H9 (cell line): ENCODE results near the gene SRPK1. TPM values are rescaled to one million over a fixed set of nuclear protein-coding genes. Genes with fewer than 3 reads are reported as not detected.

Experiments used
- DNase-seq: peaks from one replicate; pipeline ENCODE4 v3.0.0-alpha.2; 2017
- H2AFZ ChIP-seq: one replicate; pipeline ENCODE4 v1.6.1; 2013; ENCODE audit warnings: mild to moderate bottlenecking, low read length, control low read depth, moderate library complexity
- H2AK5ac ChIP-seq: 2 replicates; pipeline ENCODE4 v1.6.1; 2013; ENCODE audit warnings: low read length, control low read depth, mixed read lengths; ENCODE audit not compliant: insufficient read length
- H2BK120ac ChIP-seq: one replicate; pipeline ENCODE4 v1.6.1; 2013; ENCODE audit warnings: low read depth, mild to moderate bottlenecking, low read length, control low read depth, inconsistent platforms; ENCODE audit not compliant: poor library complexity, severe bottlenecking
- H2BK12ac ChIP-seq: 2 replicates; pipeline ENCODE4 v1.6.1; 2013; ENCODE audit warnings: low read length, control low read depth, mixed read lengths, low read depth; ENCODE audit not compliant: insufficient read length
- H2BK15ac ChIP-seq: 2 replicates; pipeline ENCODE4 v1.6.1; 2013; ENCODE audit warnings: low read depth, low read length, control low read depth
- H2BK20ac ChIP-seq: one replicate; pipeline ENCODE4 v1.6.1; 2013; ENCODE audit warnings: low read depth, mild to moderate bottlenecking, low read length, control low read depth, inconsistent platforms; ENCODE audit not compliant: poor library complexity, severe bottlenecking
- H2BK5ac ChIP-seq: 2 replicates; pipeline ENCODE4 v1.6.1; 2013; ENCODE audit warnings: low read length, control low read depth, mixed read lengths; ENCODE audit not compliant: insufficient read length
- H3K14ac ChIP-seq: 2 replicates; pipeline ENCODE4 v1.6.1; 2013; ENCODE audit warnings: low read length, control low read depth; ENCODE audit not compliant: insufficient read depth
- H3K18ac ChIP-seq: 2 replicates; pipeline ENCODE4 v1.6.1; 2013; ENCODE audit warnings: low read depth, mild to moderate bottlenecking, mixed read lengths, low read length, control low read depth; ENCODE audit not compliant: insufficient read length
- H3K23ac ChIP-seq: 2 replicates; pipeline ENCODE4 v1.6.1; 2013; ENCODE audit warnings: low read length, control low read depth, mixed read lengths, low read depth; ENCODE audit not compliant: insufficient read length
- H3K23me2 ChIP-seq: 2 replicates; pipeline ENCODE4 v1.6.1; 2013; ENCODE audit warnings: low read depth, mild to moderate bottlenecking, mixed read lengths, low read length, control low read depth; ENCODE audit not compliant: insufficient read length, poor library complexity, severe bottlenecking
- H3K27ac ChIP-seq: 2 replicates; pipeline ENCODE4 v1.5.1; 2013; ENCODE audit warnings: low read length, control low read depth, mixed read lengths, low read depth; ENCODE audit not compliant: insufficient read length
- H3K27me3 ChIP-seq: 2 replicates; pipeline ENCODE4 v1.6.1; 2013; ENCODE audit warnings: low read length, control low read depth, inconsistent platforms; ENCODE audit not compliant: insufficient read depth
- H3K4ac ChIP-seq: 2 replicates; pipeline ENCODE4 v1.6.1; 2013; ENCODE audit warnings: low read depth, mild to moderate bottlenecking, control low read depth, inconsistent platforms, low read length, moderate library complexity
- H3K4me1 ChIP-seq: 2 replicates; pipeline ENCODE4 v1.6.1; 2013; ENCODE audit warnings: low read length, control low read depth, inconsistent platforms; ENCODE audit not compliant: insufficient read depth
- H3K4me2 ChIP-seq: 2 replicates; pipeline ENCODE4 v1.6.1; 2013; ENCODE audit warnings: low read length, control low read depth, mixed read lengths; ENCODE audit not compliant: insufficient read length, insufficient read depth
- H3K56ac ChIP-seq: 2 replicates; pipeline ENCODE4 v1.6.1; 2013; ENCODE audit warnings: low read depth, mild to moderate bottlenecking, mixed read lengths, low read length, control low read depth; ENCODE audit not compliant: insufficient read length
- H3K79me1 ChIP-seq: 2 replicates; pipeline ENCODE4 v1.6.1; 2013; ENCODE audit warnings: low read depth, mild to moderate bottlenecking, moderate library complexity, low read length, control low read depth, inconsistent platforms; ENCODE audit not compliant: insufficient read depth, poor library complexity, severe bottlenecking
- H3K79me2 ChIP-seq: 2 replicates; pipeline ENCODE4 v1.6.1; 2013; ENCODE audit warnings: low read length, control low read depth, inconsistent platforms; ENCODE audit not compliant: insufficient read depth
- H3K9ac ChIP-seq: 2 replicates; pipeline ENCODE4 v1.6.1; 2013; ENCODE audit warnings: low read length, control low read depth, mixed read lengths; ENCODE audit not compliant: insufficient read length; ENCODE audit errors: extremely low read depth
- H3K9me3 ChIP-seq: one replicate; pipeline ENCODE4 v1.6.1; 2013; ENCODE audit warnings: low read depth, low read length, inconsistent platforms; ENCODE audit not compliant: control insufficient read depth
- H3T11ph ChIP-seq: one replicate; pipeline ENCODE4 v1.6.1; 2013; ENCODE audit warnings: mild to moderate bottlenecking, low read length, control low read depth, inconsistent platforms
- H4K20me1 ChIP-seq: one replicate; pipeline ENCODE4 v1.6.1; 2013; ENCODE audit not compliant: control insufficient read depth, insufficient read length, insufficient read depth
- H4K5ac ChIP-seq: 2 replicates; pipeline ENCODE4 v1.6.1; 2013; ENCODE audit warnings: low read depth, mild to moderate bottlenecking, mixed read lengths, low read length, control low read depth; ENCODE audit not compliant: insufficient read length
- H4K8ac ChIP-seq: replicated peaks from 2 replicates; pipeline ENCODE4 v1.6.1; 2013; ENCODE audit warnings: low read length, control low read depth, mixed read lengths, low read depth; ENCODE audit not compliant: insufficient read length
- H4K91ac ChIP-seq: 2 replicates; pipeline ENCODE4 v1.6.1; 2013; ENCODE audit warnings: low read depth, mild to moderate bottlenecking, moderate library complexity, mixed read lengths, low read length, control low read depth; ENCODE audit not compliant: insufficient read length
- H3K27ac Mint-ChIP-seq, 3 experiments: 2 replicates in 2 of 3; 3 replicates in 1 of 3; pipeline ENCODE4 v1.8.0; 2020 to 2021; ENCODE audit warnings: mixed read lengths in 3 of 3, mild to moderate bottlenecking in 1 of 3, moderate library complexity in 1 of 3
- H3K27me3 Mint-ChIP-seq: 2 replicates; pipeline ENCODE4 v1.8.0; 2021; ENCODE audit warnings: low read depth, mild to moderate bottlenecking, moderate library complexity, mixed read lengths
- H3K36me3 Mint-ChIP-seq, 3 experiments: 2 replicates in 2 of 3; 3 replicates in 1 of 3; pipeline ENCODE4 v1.8.0; 2020 to 2021; ENCODE audit warnings: low read depth in 3 of 3, mixed read lengths in 3 of 3; ENCODE audit not compliant: insufficient read depth in 1 of 3
- H3K4me1 Mint-ChIP-seq, 2 experiments: 2 replicates each; pipeline ENCODE4 v1.8.0; 2020; ENCODE audit warnings: mixed read lengths in 2 of 2
- H3K4me3 Mint-ChIP-seq, 2 experiments: 2 replicates in 1 of 2; 3 replicates in 1 of 2; pipeline ENCODE4 v1.8.0; 2020 to 2021; ENCODE audit warnings: mild to moderate bottlenecking in 2 of 2, mixed read lengths in 2 of 2, moderate library complexity in 1 of 2
- H3K9me3 Mint-ChIP-seq, 2 experiments: 2 replicates in 1 of 2; 3 replicates in 1 of 2; pipeline ENCODE4 v1.8.0; 2020; ENCODE audit warnings: mild to moderate bottlenecking in 2 of 2, mixed read lengths in 2 of 2, moderate library complexity in 1 of 2
- CTCF ChIP-seq: fragments of 200-600 bp; sonication (generic); conservative IDR thresholded peaks from 3 replicates; pipeline ENCODE4 v1.8.0; 2021; ENCODE audit warnings: antibody characterized with exemption, mild to moderate bottlenecking
- WGBS: extraction: QIAGEN DNeasy Blood & Tissue Kit; methylation state at CpG from one replicate; pipeline ENCODE4 v1.1.7; 2013; ENCODE audit warnings: missing lambda C conversion rate, low lambda C conversion rate, mixed read lengths; ENCODE audit not compliant: insufficient read length; ENCODE audit errors: extremely low coverage; 5-methylcytosine and 5-hydroxymethylcytosine counted together
- total RNA-seq: library from RNA; stranded (reverse); gene quantifications from 2 replicates; pipeline ENCODE4 v1.2.1, GENCODE V29; 2021

Gene SRPK1
- total RNA-seq, 1 experiment from 2014 or later: 93.2 TPM

DNA sequence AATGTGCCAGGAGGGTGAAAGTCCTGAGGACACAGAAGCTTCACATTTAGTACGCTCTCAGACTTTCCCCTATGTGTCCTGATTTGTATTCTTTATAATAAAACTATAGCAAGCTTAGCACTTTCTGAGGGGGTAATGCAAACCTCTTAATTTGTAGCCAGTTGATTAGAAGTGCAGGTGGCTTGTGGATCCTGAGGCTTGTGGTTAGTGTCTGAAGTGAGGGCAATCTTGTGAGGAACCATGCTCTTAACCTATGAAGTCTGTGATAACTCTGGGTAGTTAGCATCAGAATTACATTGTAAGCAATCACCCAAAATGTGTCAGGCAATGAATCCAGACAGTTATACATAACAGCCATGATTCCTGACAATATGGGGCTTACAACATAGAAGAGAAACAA is 64.6 kb downstream of the SRPK1 start:
- H3K4me1 ChIP-seq: no peaks in the 10 kb centered on the region
- no peak overlapping the region for H3K27ac ChIP-seq
- no peaks in the 10 kb centered on the region for H3K27me3 Mint-ChIP-seq

More for the DNA sequence above, 64.6 kb downstream of the SRPK1 start:
- Histone ChIP-seq H3K23me2 (no peaks in the 10 kb centered on the region), H3K23ac (no peak overlapping the region), H2BK12ac (no peak overlapping the region), H2BK15ac (no peak overlapping the region), H3K4ac (no peak overlapping the region), H3K79me1 (no peaks in the 10 kb centered on the region), H4K5ac (no peak overlapping the region), H2AFZ (no peak overlapping the region), H2BK5ac (no peak overlapping the region), H2BK20ac (no peak overlapping the region), H2BK120ac (no peak overlapping the region), H3K14ac (no peak overlapping the region), H3T11ph (no peak overlapping the region), H3K56ac (no peak overlapping the region), H3K27me3 (no peaks in the 10 kb centered on the region), H2AK5ac (no peak overlapping the region), H4K91ac (no peak overlapping the region), H3K18ac (no peak overlapping the region), H3K9me3 (no peaks in the 10 kb centered on the region), H3K4me2 (no peak overlapping the region), H3K79me2 (no peaks in the 10 kb centered on the region), H3K9ac (no peak overlapping the region), H4K8ac (no peak overlapping the region), H4K20me1 (no peaks in the 10 kb centered on the region)
- no CpG with 5 or more reads among the region's 1 CpG for WGBS
- Mint-ChIP-seq H3K27ac (no peak overlapping the region), H3K36me3 (peaks cover 52 to 84% (median 81%) of the 10 kb centered on the region in 3 experiments), H3K4me1 (peaks cover 18 to 24% of the 10 kb centered on the region in 2 experiments), H3K4me3 (no peak overlapping the region), H3K9me3 (no peaks in the 10 kb centered on the region)
- no peak for DNase-seq
- no peak for TF ChIP-seq CTCF
